ENCODE results near the gene FGFR4.

GRCh38 chr5:177087398-177088005, 787 bp downstream of the FGFR4 start:
- no peak for TF ChIP-seq TAF1 (IDR thresholded peaks at IDR 0.05; ENCODE audit: borderline replicate concordance, low read depth, low read length)
- no peak for TF ChIP-seq CTCF (IDR thresholded peaks at IDR 0.05)
- TF ChIP-seq TEAD4 (IDR thresholded peaks at IDR 0.05; ENCODE audit: borderline replicate concordance, insufficient read depth) = no peak
- TF ChIP-seq MEF2A (IDR thresholded peaks at IDR 0.05; ENCODE audit: borderline replicate concordance, low read depth) = no peak
- TF ChIP-seq RXRA (IDR thresholded peaks at IDR 0.05; ENCODE audit: borderline replicate concordance, low read depth) = no peak
- no peak for TF ChIP-seq RCOR1 (IDR thresholded peaks at IDR 0.05; ENCODE audit: low read length)
- TF ChIP-seq NFIC (IDR thresholded peaks at IDR 0.05; ENCODE audit: borderline replicate concordance) = no peak
- no peak for TF ChIP-seq FOXJ3 (CRISPR knock-in tag; IDR thresholded peaks at IDR 0.05)
- no peak for TF ChIP-seq FOXM1 (IDR thresholded peaks at IDR 0.05; ENCODE audit: low read depth)
- TF ChIP-seq, protein P1, sequence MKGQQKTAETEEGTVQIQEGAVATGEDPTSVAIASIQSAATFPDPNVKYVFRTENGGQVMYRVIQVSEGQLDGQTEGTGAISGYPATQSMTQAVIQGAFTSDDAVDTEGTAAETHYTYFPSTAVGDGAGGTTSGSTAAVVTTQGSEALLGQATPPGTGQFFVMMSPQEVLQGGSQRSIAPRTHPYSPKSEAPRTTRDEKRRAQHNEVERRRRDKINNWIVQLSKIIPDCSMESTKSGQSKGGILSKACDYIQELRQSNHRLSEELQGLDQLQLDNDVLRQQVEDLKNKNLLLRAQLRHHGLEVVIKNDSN (IDR thresholded peaks at IDR 0.05; ENCODE audit: borderline replicate concordance, low read depth) = no peak
- TF ChIP-seq, protein P2, sequence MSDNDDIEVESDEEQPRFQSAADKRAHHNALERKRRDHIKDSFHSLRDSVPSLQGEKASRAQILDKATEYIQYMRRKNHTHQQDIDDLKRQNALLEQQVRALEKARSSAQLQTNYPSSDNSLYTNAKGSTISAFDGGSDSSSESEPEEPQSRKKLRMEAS (IDR thresholded peaks at IDR 0.05; ENCODE audit: low read depth) = no peak
- no peak for TF ChIP-seq YY1 (IDR thresholded peaks at IDR 0.05; ENCODE audit: low read depth)
- TF ChIP-seq MXI1 (IDR thresholded peaks at IDR 0.05; ENCODE audit: low read depth, low read length) = no peak
